ENCODE measurements around the gene EFTUD2.

Gene EFTUD2

GRCh38 chr17:44807093-44807816 is 92.0 kb downstream of the EFTUD2 start:
- TF ChIP-seq TAF1 (IDR thresholded peaks at IDR 0.05; ENCODE audit: low read depth) (no peak), EGR1 (IDR thresholded peaks at IDR 0.05) (no peak), FOXM1 (IDR thresholded peaks at IDR 0.05; ENCODE audit: borderline replicate concordance, low read depth) (no peak), TCF12 (IDR thresholded peaks at IDR 0.05; ENCODE audit: low read depth) (no peak)

GRCh38 chr17:44804302-44805089 is 94.7 kb downstream of the EFTUD2 start:
- TF ChIP-seq ZBTB7A (IDR thresholded peaks at IDR 0.05; ENCODE audit: low read depth) (no peak), EGR1 (IDR thresholded peaks at IDR 0.05) (no peak), MAX (IDR thresholded peaks at IDR 0.05) (no peak), CEBPB (IDR thresholded peaks at IDR 0.05) (no peak), REST (IDR thresholded peaks at IDR 0.05; ENCODE audit: low read depth) (no peak), FOXM1 (IDR thresholded peaks at IDR 0.05; ENCODE audit: borderline replicate concordance, low read depth) (no peak), YY1 (IDR thresholded peaks at IDR 0.05; ENCODE audit: low read depth) (no peak), EP300 (IDR thresholded peaks at IDR 0.05; ENCODE audit: borderline replicate concordance) (no peak), TEAD4 (IDR thresholded peaks at IDR 0.05) (no peak), RAD21 (IDR thresholded peaks at IDR 0.05; ENCODE audit: low read depth) (no peak), TAF1 (IDR thresholded peaks at IDR 0.05; ENCODE audit: low read depth) (no peak), CREB1 (IDR thresholded peaks at IDR 0.05; ENCODE audit: low read depth) (no peak), NFIC (IDR thresholded peaks at IDR 0.05) (no peak), USF1 (IDR thresholded peaks at IDR 0.05) (no peak), TCF12 (IDR thresholded peaks at IDR 0.05; ENCODE audit: low read depth) (no peak)

- TF ChIP-seq CEBPB (IDR thresholded peaks at IDR 0.05) = no peak
- TF ChIP-seq NFIC (IDR thresholded peaks at IDR 0.05) = no peak
- TF ChIP-seq TAF1 (IDR thresholded peaks at IDR 0.05; ENCODE audit: low read depth) = no peak
- no peak for TF ChIP-seq CREB1 (IDR thresholded peaks at IDR 0.05; ENCODE audit: low read depth)
- TF ChIP-seq EGR1 (IDR thresholded peaks at IDR 0.05) = no peak
- no peak for TF ChIP-seq USF1 (IDR thresholded peaks at IDR 0.05)
- no peak for TF ChIP-seq REST (IDR thresholded peaks at IDR 0.05; ENCODE audit: low read depth)
- TF ChIP-seq FOXM1 (IDR thresholded peaks at IDR 0.05; ENCODE audit: borderline replicate concordance, low read depth) = no peak
- TF ChIP-seq RAD21 (IDR thresholded peaks at IDR 0.05; ENCODE audit: low read depth) = no peak
- TF ChIP-seq YY1 (IDR thresholded peaks at IDR 0.05; ENCODE audit: low read depth) = no peak
- no peak for TF ChIP-seq EP300 (IDR thresholded peaks at IDR 0.05; ENCODE audit: borderline replicate concordance)
- no peak for TF ChIP-seq TEAD4 (IDR thresholded peaks at IDR 0.05)
- TF ChIP-seq ZBTB7A (IDR thresholded peaks at IDR 0.05; ENCODE audit: low read depth) = no peak
- TF ChIP-seq MAX (IDR thresholded peaks at IDR 0.05) = no peak
- no peak for TF ChIP-seq TCF12 (IDR thresholded peaks at IDR 0.05; ENCODE audit: low read depth)
Measured at GRCh38 chr17:44801880-44802279, 97.4 kb downstream of the EFTUD2 start.

All from Ishikawa (cell line).